HEK293 (cell line): ENCODE results near the gene HOXD3.

Experiments
- CTCF ChIA-PET: fragments of 350-600 bp; formaldehyde crosslinking; extraction: SDS; loops from one replicate; lab custom pipeline; 2021; ENCODE audit warnings: antibody characterized with exemption; lab: Yijun Ruan, JAX
- POLR2A ChIA-PET: fragments of 300-600 bp; formaldehyde crosslinking; extraction: SDS; loops from one replicate; lab custom pipeline; 2020; ENCODE audit warnings: antibody characterized with exemption, inconsistent platforms; lab: Yijun Ruan, JAX
- H3K27ac ChIP-seq: fragments of 200-500 bp; sonication (Bioruptor generic); 2 replicates; pipeline ENCODE4 v1.5.1; 2014; ENCODE audit warnings: low read depth, low read length, control low read depth, inconsistent platforms; ENCODE audit errors: extremely low read depth
- H3K36me3 ChIP-seq, 2 experiments: fragments of 200-500 bp in 1 of 2; sonication (Bioruptor generic) in 1 of 2; 1 replicate in 1 of 2; 2 replicates in 1 of 2; pipeline ENCODE4 v1.5.1; 2014 to 2017; ENCODE audit warnings: inconsistent platforms in 2 of 2, low read length in 2 of 2; ENCODE audit not compliant: control insufficient read depth in 2 of 2, insufficient read depth in 1 of 2
- H3K4me1 ChIP-seq: fragments of 200-500 bp; sonication (Bioruptor generic); 2 replicates; pipeline ENCODE4 v1.5.1; 2014; ENCODE audit warnings: mild to moderate bottlenecking, low read length, inconsistent platforms; ENCODE audit not compliant: control insufficient read depth, insufficient read depth
- H3K4me3 ChIP-seq: 2 replicates; pipeline ENCODE4 v1.5.1; 2011; ENCODE audit warnings: low read depth, mild to moderate bottlenecking, control low read depth, low read length, moderate library complexity
- H3K9me3 ChIP-seq: fragments of 200-500 bp; sonication (Bioruptor generic); 2 replicates; pipeline ENCODE4 v1.5.1; 2014; ENCODE audit warnings: low read depth, low read length, inconsistent platforms; ENCODE audit not compliant: control insufficient read depth, insufficient read depth
- CTCF ChIP-seq: fragments of 450-650 bp; formaldehyde crosslinking; IDR thresholded peaks from 2 replicates; pipeline ENCODE4 v1.5.1; 2016; ENCODE audit warnings: missing biosample characterization, missing genetic modification characterization
- GLI4 ChIP-seq: fragments of 450-650 bp; formaldehyde crosslinking; IDR thresholded peaks from 2 replicates; pipeline ENCODE4 v1.5.1; 2016; ENCODE audit warnings: missing biosample characterization, missing genetic modification characterization
- GLIS1 ChIP-seq: fragments of 450-650 bp; formaldehyde crosslinking; IDR thresholded peaks from 2 replicates; pipeline ENCODE4 v1.5.1; 2016; ENCODE audit warnings: missing biosample characterization, missing genetic modification characterization
- HOXD13 ChIP-seq: sonication (generic); formaldehyde crosslinking; IDR thresholded peaks from 2 replicates; pipeline ENCODE4 v1.8.0; 2022; ENCODE audit warnings: missing genetic modification reagents, borderline replicate concordance
- TRIM28 ChIP-seq: IDR thresholded peaks from 2 replicates; pipeline ENCODE4 v1.6.1; 2011; ENCODE audit warnings: low read length, control low read depth, borderline replicate concordance
- ZBTB44 ChIP-seq: fragments of 450-650 bp; IDR thresholded peaks from 2 replicates; pipeline ENCODE4 v1.5.1; 2018; ENCODE audit warnings: missing biosample characterization, mild to moderate bottlenecking, missing genetic modification characterization
- ZFP41 ChIP-seq: fragments of 450-650 bp; formaldehyde crosslinking; IDR thresholded peaks from 2 replicates; pipeline ENCODE4 v1.5.1; 2016; ENCODE audit warnings: missing biosample characterization, missing genetic modification characterization, borderline replicate concordance
- ZNF121 ChIP-seq: fragments of 450-650 bp; formaldehyde crosslinking; IDR thresholded peaks from 2 replicates; pipeline ENCODE4 v1.5.1; 2016; ENCODE audit warnings: missing biosample characterization, missing genetic modification characterization
- ZNF18 ChIP-seq: fragments of 450-650 bp; formaldehyde crosslinking; IDR thresholded peaks from 2 replicates; pipeline ENCODE4 v1.5.1; 2016; ENCODE audit warnings: missing biosample characterization, missing genetic modification characterization
- ZNF221 ChIP-seq: fragments of 450-650 bp; formaldehyde crosslinking; IDR thresholded peaks from 2 replicates; pipeline ENCODE4 v1.5.1; 2017; ENCODE audit warnings: missing biosample characterization, missing genetic modification characterization, borderline replicate concordance
- ZNF311 ChIP-seq: fragments of 450-650 bp; formaldehyde crosslinking; IDR thresholded peaks from 2 replicates; pipeline ENCODE4 v1.5.1; 2017; ENCODE audit warnings: missing biosample characterization, missing genetic modification characterization, borderline replicate concordance
- ZNF473 ChIP-seq: fragments of 450-650 bp; formaldehyde crosslinking; IDR thresholded peaks from 2 replicates; pipeline ENCODE4 v1.5.1; 2017; ENCODE audit warnings: missing biosample characterization, missing genetic modification characterization
- ZNF530 ChIP-seq: fragments of 450-650 bp; formaldehyde crosslinking; IDR thresholded peaks from 2 replicates; pipeline ENCODE4 v1.5.1; 2016; ENCODE audit warnings: low read depth, missing biosample characterization, missing genetic modification characterization
- ZNF596 ChIP-seq: fragments of 450-650 bp; IDR thresholded peaks from 2 replicates; pipeline ENCODE4 v1.5.0; 2018; ENCODE audit warnings: missing biosample characterization, mild to moderate bottlenecking, missing genetic modification characterization, moderate library complexity
- ZNF664 ChIP-seq: fragments of 450-650 bp; formaldehyde crosslinking; IDR thresholded peaks from 2 replicates; pipeline ENCODE4 v1.5.1; 2016; ENCODE audit warnings: missing biosample characterization, missing genetic modification characterization
- ZNF777 ChIP-seq: fragments of 450-650 bp; formaldehyde crosslinking; IDR thresholded peaks from 2 replicates; pipeline ENCODE4 v1.5.1; 2017; ENCODE audit warnings: missing biosample characterization, missing genetic modification characterization, borderline replicate concordance
- ZNF791 ChIP-seq: fragments of 450-650 bp; formaldehyde crosslinking; IDR thresholded peaks from 2 replicates; pipeline ENCODE4 v1.5.1; 2016; ENCODE audit warnings: missing biosample characterization, missing genetic modification characterization
- TF ChIP-seq, protein P1 (sequence below): fragments of 450-650 bp; formaldehyde crosslinking; optimal IDR thresholded peaks from 2 replicates; pipeline ENCODE3; 2016; ENCODE audit warnings: missing biosample characterization, mild to moderate bottlenecking, missing genetic modification characterization

Gene HOXD3

DNA sequence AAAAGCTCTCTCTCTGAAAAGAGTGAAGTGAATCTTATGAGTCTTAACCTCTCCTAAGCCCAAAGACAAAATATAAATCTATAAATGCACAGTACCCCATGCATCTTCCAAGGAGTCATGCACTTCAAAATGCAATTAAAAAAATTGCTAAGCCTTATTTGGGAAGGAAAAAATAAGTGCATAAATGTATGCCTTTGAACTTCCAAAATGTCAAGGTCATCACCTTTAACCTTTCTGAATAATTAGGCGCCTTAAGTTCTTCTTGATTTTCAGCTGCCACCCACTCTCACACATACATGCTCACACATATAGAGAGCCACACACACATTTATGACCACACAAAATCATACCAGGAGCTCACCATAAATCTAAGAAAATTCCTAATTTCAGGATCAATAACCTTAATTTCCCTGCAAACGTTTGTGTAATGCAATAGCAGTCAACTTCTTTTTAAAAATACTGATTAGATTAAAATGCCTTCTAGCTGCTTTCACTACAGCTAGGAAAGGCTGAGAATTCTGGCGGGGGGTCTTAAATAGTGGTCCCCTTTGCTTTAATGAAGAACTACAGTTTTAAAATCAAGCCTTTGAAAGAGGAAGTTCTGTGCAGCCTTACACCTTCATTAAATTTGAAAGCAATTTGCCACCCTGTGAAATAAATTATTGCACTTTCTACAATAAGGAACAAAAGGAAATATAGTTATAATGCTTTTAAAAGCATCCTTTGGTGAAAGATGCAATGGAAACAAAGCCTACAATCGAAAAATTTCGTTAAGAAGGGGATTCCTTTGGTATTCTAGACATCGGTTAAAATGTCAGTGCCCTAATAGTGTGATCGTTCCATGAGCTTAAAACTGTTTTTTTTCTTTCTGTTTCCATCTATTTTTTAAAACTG lies 46.4 kb upstream of the HOXD3 start:
- POLR2A ChIA-PET: interaction anchor here (0.8 kb wide), 1 partner anchor 75 kb away, joined by 3 read pairs; no protein-coding TSS in a partner anchor
- no peak for TF ChIP-seq GLI4 (tag by site-specific recombination)
- TF ChIP-seq, protein P1, sequence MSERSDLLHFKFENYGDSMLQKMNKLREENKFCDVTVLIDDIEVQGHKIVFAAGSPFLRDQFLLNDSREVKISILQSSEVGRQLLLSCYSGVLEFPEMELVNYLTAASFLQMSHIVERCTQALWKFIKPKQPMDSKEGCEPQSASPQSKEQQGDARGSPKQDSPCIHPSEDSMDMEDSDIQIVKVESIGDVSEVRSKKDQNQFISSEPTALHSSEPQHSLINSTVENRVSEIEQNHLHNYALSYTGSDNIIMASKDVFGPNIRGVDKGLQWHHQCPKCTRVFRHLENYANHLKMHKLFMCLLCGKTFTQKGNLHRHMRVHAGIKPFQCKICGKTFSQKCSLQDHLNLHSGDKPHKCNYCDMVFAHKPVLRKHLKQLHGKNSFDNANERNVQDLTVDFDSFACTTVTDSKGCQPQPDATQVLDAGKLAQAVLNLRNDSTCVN (tag by site-specific recombination): no peak
- no peak for TF ChIP-seq ZFP41
- no peak for TF ChIP-seq GLIS1 (tag by site-specific recombination)
- TF ChIP-seq ZNF777 (tag by site-specific recombination): no peak
- no peak for TF ChIP-seq ZNF664
- TF ChIP-seq HOXD13 (CRISPR knock-in tag): no peak
- TF ChIP-seq ZNF530 (tag by site-specific recombination): no peak
- no peak for TF ChIP-seq ZBTB44 (tag by site-specific recombination)
- TF ChIP-seq ZNF311 (tag by site-specific recombination): no peak
- TF ChIP-seq ZNF221 (tag by site-specific recombination): no peak
- TF ChIP-seq TRIM28: no peak
- TF ChIP-seq ZNF121 (tag by site-specific recombination): no peak
- no peak for TF ChIP-seq ZNF791 (tag by site-specific recombination)
- TF ChIP-seq, all 188 proteins: peak for 0
- H3K27ac ChIP-seq: no peak overlapping the region
- H3K4me1 ChIP-seq: 0 out of 2 replicates have a peak, but pooled peaks cover 2% of the 10 kb centered on the region
- H3K9me3 ChIP-seq: no peaks in the 10 kb centered on the region
- H3K36me3 ChIP-seq: peaks cover 19 to 69% of the 10 kb centered on the region in 2 experiments
- no peak overlapping the region for H3K4me3 ChIP-seq
- CTCF ChIA-PET: interaction anchor here (0.6 to 2.7 kb wide), 12 partner anchors 9 to 1038 kb away, joined by 3 to 19 read pairs (median 3); partner anchors contain the start of gene HOXD9

- Histone ChIP-seq H3K4me1 (0 out of 2 replicates have a peak, but pooled peaks cover 2% of the 10 kb centered on the region), H3K27ac (no peak overlapping the region), H3K9me3 (no peaks in the 10 kb centered on the region), H3K4me3 (no peak overlapping the region), H3K36me3 (peaks cover 21 to 76% of the 10 kb centered on the region in 2 experiments)
- TF ChIP-seq ZNF596 (tag by site-specific recombination): no peak
- TF ChIP-seq ZNF18 (tag by site-specific recombination): no peak
- TF ChIP-seq CTCF (tag by site-specific recombination): peak; percentile 76
- no peak for TF ChIP-seq ZNF473 (tag by site-specific recombination)
- CTCF ChIA-PET: interaction anchor here (0.6 to 2.7 kb wide), 11 partner anchors 9 to 1037 kb away, joined by 3 to 19 read pairs (median 4); partner anchors contain the start of gene HOXD9
- POLR2A ChIA-PET: interaction anchor here (0.8 kb wide), 1 partner anchor 75 kb away, joined by 3 read pairs; no protein-coding TSS in a partner anchor
Observed at GRCh38 chr2:176111309-176111663, 45.8 kb upstream of the HOXD3 start.
